Astrocyte of the cerebellum (primary cell): ENCODE data around the gene ALPI.

Experiments
- DNase-seq: peaks from one replicate; pipeline ENCODE4 v3.0.0-alpha.2; 2011; ENCODE audit warnings: low read depth
- H3K4me3 ChIP-seq: 2 replicates; pipeline ENCODE4 v1.5.1; 2011; ENCODE audit warnings: mild to moderate bottlenecking, low read depth, low read length, moderate library complexity
- CTCF ChIP-seq: IDR thresholded peaks from 2 replicates; pipeline ENCODE4 v1.5.1; 2012; ENCODE audit warnings: low read length, low read depth, moderate library complexity, mild to moderate bottlenecking; ENCODE audit errors: missing control alignments
- in situ Hi-C: cut with HindIII; loops from 2 replicates; pipeline ENCODE4 v1.10.0; 2017; ENCODE audit warnings: low sequenced_read_pairs

Gene ALPI

GRCh38 chr2:232418056-232418455 lies 37.9 kb upstream of the ALPI start:
- DNase-seq, result no peak
- no peak for TF ChIP-seq CTCF

GRCh38 chr2:232418466-232419244 lies 37.3 kb upstream of the ALPI start:
- TF ChIP-seq CTCF, result no peak
- in situ Hi-C loops, result no loop called here
- peak overlapping the region; percentile 11 for H3K4me3 ChIP-seq
- DNase-seq, result no peak

More at GRCh38 chr2:232418056-232418455, 37.9 kb upstream of the ALPI start:
- H3K4me3 ChIP-seq, result no peak overlapping the region
- in situ Hi-C loops, result no loop called here

GRCh38 chr2:232419245-232420072 lies 36.5 kb upstream of the ALPI start:
- TF ChIP-seq CTCF, result no peak
- no peak overlapping the region for H3K4me3 ChIP-seq
- no peak for DNase-seq
- in situ Hi-C loops, result no loop called here

- TF ChIP-seq CTCF, result no peak
- in situ Hi-C loops, result no loop called here
- DNase-seq, result no peak
- H3K4me3 ChIP-seq, result no peak overlapping the region
These were observed 35.9 kb upstream of the ALPI start for GRCh38 chr2:232420073-232420454.

DNA sequence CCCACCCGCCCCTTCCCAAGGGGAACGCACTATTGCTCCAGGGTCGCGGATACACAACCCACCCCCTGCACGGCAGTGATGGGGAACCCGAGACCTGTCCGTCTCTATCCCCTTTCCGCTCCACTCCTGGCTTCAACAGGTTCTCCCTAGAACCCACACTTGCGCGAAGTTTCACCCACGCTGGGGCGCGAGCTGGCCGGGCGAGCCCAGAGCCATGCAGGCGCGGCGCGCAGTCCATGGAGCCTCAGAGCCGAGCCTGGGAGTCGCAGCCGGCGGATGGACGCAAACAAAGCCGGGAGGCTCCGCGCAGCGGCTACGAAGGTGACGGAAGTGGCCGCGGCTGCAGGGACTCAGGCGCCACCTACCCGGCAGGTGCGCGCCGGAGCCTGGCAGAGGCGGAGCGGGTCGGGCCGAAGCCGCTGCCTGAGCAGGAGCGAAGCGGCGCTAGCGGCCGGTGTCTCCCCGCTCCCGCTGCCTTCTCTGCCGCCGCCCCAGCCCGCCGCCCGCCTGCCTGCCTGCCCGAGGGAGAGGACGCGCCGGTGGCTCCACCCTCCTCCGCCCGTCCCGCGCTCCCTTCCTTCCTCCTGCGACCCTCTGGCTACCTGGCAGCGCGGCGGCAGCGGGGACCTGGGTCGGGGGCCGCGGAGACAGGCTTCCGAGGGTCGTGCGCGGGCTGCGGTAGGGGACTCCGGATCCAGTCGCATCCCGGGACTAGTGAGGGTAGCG lies 35.3 kb upstream of the ALPI start:
- H3K4me3 ChIP-seq, result no peak overlapping the region
- TF ChIP-seq CTCF, result no peak
- no peak for DNase-seq
- in situ Hi-C loops, result no loop called here

DNA sequence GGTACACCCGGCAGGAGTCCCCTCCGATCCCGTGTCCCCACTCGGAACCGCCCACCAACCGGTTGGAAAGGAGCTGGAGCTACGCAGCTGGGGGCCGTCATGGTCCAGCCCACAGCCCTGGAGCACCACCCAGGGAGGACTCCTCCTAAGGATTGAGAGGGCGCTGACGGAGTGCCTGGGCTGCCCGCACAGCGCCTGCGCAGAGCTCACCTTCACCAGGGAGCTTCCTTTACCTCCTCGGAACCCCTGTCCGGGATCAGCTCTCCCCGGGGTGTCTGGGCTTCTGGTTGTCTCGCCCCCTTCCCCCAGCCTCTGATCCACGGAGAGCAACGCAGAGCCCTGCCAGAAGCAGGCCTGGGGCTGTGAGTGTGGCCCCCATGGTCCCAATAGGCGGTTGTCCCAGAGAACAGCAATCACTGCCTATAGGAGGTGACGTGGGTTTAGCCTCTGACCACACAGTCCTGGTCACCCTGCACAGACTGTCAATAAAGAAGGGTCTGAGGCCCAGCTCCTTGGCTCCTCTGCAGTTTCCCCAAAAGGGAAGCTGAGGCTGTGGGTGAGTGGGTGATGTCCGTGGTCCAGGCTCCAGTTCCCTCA lies 34.7 kb upstream of the ALPI start:
- H3K4me3 ChIP-seq, result no peak overlapping the region
- no peak for TF ChIP-seq CTCF
- in situ Hi-C loops, result no loop called here
- no peak for DNase-seq
